ENCODE data around the gene DGKH.

Gene DGKH

DNA sequence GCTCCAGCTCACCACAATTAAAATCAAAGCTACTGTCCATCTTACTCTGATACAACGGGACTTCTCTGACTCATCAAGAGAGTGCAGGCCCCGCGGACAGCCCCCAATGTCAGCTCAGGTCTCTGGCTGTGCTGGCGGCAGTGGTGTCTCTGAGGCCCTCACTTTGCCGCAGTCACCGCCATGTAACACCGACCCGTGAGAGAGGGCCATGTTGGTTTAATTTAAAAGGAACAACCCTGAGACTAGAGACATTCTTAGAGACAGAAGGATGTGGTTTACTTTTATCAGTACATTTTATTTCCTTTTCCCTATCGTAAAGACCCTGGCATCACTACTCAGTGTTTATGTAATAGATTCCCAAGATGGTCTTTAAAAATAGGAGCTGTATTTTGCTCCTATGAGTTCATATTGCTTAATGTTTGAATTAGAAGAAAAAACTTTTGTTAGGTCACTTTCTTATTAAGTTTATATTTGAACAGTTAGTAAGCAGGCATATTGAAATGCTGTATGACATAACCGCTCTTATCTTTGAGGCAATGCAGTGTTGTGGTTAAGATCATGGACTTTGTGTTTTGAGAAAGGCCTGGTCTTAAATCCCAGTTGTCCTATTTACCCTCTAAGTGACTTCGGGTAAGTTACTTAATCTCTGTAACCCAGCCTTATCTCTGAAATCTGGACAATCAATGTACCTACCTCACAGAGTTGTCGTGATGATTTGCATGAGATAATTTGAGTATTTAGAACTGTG, 23.4 kb downstream of the DGKH start:
- CTCF ChIA-PET, result no interaction called here
- POLR2A ChIA-PET, result no interaction called here
- no peak for DNase-seq (ENCODE audit: low read depth, low spot score)
- no peak overlapping the region for H3K4me3 ChIP-seq (ENCODE audit: low read depth, low read length)
- TF ChIP-seq, protein P1, sequence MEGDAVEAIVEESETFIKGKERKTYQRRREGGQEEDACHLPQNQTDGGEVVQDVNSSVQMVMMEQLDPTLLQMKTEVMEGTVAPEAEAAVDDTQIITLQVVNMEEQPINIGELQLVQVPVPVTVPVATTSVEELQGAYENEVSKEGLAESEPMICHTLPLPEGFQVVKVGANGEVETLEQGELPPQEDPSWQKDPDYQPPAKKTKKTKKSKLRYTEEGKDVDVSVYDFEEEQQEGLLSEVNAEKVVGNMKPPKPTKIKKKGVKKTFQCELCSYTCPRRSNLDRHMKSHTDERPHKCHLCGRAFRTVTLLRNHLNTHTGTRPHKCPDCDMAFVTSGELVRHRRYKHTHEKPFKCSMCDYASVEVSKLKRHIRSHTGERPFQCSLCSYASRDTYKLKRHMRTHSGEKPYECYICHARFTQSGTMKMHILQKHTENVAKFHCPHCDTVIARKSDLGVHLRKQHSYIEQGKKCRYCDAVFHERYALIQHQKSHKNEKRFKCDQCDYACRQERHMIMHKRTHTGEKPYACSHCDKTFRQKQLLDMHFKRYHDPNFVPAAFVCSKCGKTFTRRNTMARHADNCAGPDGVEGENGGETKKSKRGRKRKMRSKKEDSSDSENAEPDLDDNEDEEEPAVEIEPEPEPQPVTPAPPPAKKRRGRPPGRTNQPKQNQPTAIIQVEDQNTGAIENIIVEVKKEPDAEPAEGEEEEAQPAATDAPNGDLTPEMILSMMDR (IDR thresholded peaks at IDR 0.05; ENCODE audit: insufficient read depth, low read length, missing control alignments), result no peak

DNA sequence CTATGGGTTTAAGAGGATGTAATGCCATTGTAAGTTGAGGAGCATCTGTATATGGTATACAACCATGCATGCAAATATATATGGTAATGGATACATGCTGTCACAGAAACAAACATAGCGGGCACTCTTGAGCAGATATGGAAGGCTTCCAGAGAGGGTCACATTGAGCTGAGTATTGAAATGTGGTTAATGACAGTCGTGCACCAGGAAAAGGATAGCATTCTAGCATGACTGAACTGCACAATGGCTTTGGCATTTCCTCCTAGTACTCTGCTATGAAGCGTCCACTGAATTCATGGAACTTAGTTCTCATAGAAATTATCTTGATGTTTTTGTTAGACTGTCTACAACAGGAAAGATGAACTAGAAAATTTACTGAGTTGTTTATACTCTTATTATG, 25.2 kb downstream of the DGKH start:
- H3K4me3 ChIP-seq (ENCODE audit: low read depth, low read length), result no peak overlapping the region
- TF ChIP-seq, protein P1 (IDR thresholded peaks at IDR 0.05; ENCODE audit: insufficient read depth, low read length, missing control alignments), result no peak
- POLR2A ChIA-PET, result no interaction called here
- no peak for DNase-seq (ENCODE audit: low read depth, low spot score)
- CTCF ChIA-PET, result interaction anchor here (1.0 kb wide), 1 partner anchor 12 kb away, joined by 3 read pairs; no protein-coding TSS in a partner anchor

DNA sequence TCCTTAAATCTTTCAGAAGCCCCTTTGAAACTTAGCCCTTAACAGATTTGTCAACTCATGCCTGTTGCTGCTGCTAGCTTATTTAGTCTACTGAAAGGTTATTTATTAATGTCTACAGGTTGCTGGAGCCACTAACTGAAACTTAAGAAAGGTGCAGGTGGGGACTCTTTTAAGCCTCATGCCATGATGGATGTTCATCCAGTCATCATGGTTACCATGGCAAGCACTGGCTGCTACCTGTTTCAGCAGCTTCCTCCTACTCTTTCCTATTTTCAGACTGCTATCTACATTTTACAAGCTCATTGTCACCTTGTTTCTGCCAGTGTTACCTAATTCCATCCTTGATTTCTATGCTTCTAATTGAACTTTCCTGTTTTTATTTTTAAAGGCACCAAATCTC, 27.1 kb downstream of the DGKH start:
- ChIA-PET CTCF (interaction anchor here (1.1 to 1.8 kb wide), 3 partner anchors 12 to 35 kb away, joined by 3 to 6 read pairs (median 4); no protein-coding TSS in a partner anchor), POLR2A (no interaction called here)
- TF ChIP-seq, protein P1 (IDR thresholded peaks at IDR 0.05; ENCODE audit: insufficient read depth, low read length, missing control alignments), result no peak
- no peak for DNase-seq (ENCODE audit: low read depth, low spot score)
- H3K4me3 ChIP-seq (ENCODE audit: low read depth, low read length), result no peak overlapping the region

DNA sequence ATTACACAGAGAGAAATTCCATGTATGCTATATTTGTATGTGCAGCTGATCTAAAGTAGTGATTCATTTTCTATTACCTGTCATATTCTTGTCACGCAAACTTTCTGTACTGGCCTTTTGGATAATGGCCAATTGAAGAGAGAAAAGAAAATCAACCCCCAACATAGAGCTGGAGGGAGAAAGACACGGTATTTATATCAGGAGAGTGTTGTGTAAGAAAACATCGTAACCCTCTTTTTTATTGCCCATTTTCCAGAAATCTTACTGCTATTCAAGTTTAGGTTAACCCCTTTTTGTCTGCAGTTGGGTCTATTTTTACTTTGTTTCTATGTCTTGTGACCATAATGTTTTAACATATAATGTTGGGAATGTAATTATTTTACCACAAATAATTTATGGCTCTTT, 27.9 kb downstream of the DGKH start:
- ChIA-PET POLR2A (no interaction called here), CTCF (interaction anchor here (1.1 to 1.8 kb wide), 4 partner anchors 13 to 37 kb away, joined by 3 to 6 read pairs (median 4); no protein-coding TSS in a partner anchor)
- no peak for DNase-seq (ENCODE audit: low read depth, low spot score)
- H3K4me3 ChIP-seq (ENCODE audit: low read depth, low read length), result no peak overlapping the region
- TF ChIP-seq, protein P1 (IDR thresholded peaks at IDR 0.05; ENCODE audit: insufficient read depth, low read length, missing control alignments), result no peak

DNA sequence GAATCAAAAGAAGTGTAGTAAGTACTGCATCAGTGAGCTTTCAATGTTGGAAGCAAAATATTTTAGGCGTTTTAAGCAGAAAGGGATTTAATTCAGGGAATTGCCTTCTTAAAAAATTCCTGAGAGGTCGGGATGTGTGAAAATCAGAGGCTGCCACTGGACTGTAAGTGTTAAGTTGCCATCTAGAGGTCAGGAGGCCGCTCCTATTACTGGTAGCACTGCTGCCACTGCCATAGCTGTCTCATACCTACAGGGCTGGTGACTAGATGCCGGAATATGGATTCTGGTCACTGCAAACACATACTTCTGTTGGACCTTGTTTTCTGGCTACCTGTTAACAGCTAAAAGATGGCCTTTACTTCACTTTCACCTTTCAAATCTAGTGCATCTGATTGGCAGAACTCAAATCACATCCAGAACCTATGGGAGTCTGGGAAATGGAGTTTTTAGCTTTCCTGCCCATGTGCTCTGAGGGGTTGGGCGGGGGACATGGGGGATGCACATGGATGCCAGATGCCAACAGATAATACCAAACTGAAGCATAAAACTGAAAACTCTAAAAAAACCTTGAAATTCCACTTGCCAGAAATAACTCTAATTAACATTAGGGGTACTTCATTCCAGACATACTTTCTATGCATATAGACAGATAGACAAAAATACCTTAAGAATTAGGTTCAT, 29.8 kb downstream of the DGKH start:
- DNase-seq (ENCODE audit: low read depth, low spot score), result no peak
- TF ChIP-seq, protein P1 (IDR thresholded peaks at IDR 0.05; ENCODE audit: insufficient read depth, low read length, missing control alignments), result no peak
- CTCF ChIA-PET, result interaction anchor here (0.8 kb wide), 1 partner anchor 410 kb away, joined by 4 read pairs; no protein-coding TSS in a partner anchor

DNA sequence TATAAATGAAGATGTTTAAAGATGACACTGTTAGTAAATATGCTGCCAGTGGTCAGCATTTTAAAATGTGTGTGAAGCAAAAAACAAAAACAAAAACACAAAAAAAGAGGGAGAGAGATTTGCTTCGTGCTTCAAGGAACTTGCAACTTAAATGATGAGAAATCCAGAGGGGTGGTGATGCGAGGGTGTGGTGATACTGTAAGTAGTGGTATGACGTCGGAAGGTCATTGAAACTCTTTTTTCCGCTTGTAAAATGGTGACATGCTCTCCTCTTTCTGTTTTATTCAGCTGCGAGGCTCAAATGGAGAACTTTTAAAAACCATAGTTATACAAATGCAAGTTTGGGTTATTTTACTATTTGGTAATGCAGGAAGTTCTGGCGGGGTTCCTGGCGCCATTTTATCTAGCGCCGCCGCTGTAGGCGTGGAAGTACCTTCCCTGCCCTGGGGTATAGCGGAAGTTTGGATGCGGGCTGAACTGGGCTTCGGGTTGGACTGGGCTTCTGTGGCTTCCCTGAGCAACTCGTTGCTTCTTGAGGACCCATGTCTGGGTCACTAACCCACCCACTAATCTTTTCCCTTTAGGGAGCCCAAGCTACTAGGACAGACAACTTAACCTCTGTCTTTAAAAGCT, 34.8 kb downstream of the DGKH start:
- ChIA-PET POLR2A (no interaction called here), CTCF (no interaction called here)
- no peak for DNase-seq (ENCODE audit: low read depth, low spot score)
- TF ChIP-seq, protein P1 (IDR thresholded peaks at IDR 0.05; ENCODE audit: insufficient read depth, low read length, missing control alignments), result no peak
- no peak overlapping the region for H3K4me3 ChIP-seq (ENCODE audit: low read depth, low read length)

More for the DNA sequence above, 29.8 kb downstream of the DGKH start:
- no peak overlapping the region for H3K4me3 ChIP-seq (ENCODE audit: low read depth, low read length)
- POLR2A ChIA-PET, result no interaction called here
